Hepatocyte (in vitro differentiated cells): ENCODE results near the gene FGD4.

Experiments used
- EZH2 ChIP-seq: fragments of 200-600 bp; sonication (generic); IDR thresholded peaks from 2 replicates; pipeline ENCODE4 v1.6.1; 2016; ENCODE audit warnings: antibody characterized with exemption, mild to moderate bottlenecking, borderline replicate concordance
- EZH2phosphoT487 ChIP-seq: fragments of 200-600 bp; sonication (generic); IDR thresholded peaks from one replicate; pipeline ENCODE4 v1.6.1; 2018; ENCODE audit warnings: antibody characterized with exemption, mild to moderate bottlenecking, low read depth, moderate library complexity; ENCODE audit not compliant: unreplicated experiment, severe bottlenecking
- TF ChIP-seq, protein P1 (sequence below): fragments of 200-600 bp; sonication (generic); IDR thresholded peaks from 2 replicates; pipeline ENCODE4 v1.5.1; 2016; ENCODE audit warnings: antibody characterized with exemption, mild to moderate bottlenecking; ENCODE audit not compliant: poor library complexity

DNA sequence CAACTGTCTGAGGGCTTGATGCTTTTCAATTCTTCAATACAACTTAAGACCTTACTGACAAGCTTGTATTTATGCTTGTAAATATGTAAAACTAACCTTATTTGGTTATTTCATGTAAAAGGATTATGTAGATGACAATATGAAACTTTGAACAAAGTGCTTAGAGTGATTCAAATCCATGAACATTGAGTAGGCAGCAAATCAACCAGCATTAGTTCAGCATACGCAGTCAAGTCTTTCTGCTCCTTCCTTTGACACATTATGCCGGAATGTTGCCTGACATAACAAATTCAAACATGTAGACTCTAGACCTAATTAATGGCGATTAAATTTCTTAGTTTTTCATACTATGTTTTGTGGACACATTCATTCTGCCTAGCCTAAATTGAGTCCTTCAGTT is 105.2 kb downstream of the FGD4 start:
- TF ChIP-seq, protein P1, sequence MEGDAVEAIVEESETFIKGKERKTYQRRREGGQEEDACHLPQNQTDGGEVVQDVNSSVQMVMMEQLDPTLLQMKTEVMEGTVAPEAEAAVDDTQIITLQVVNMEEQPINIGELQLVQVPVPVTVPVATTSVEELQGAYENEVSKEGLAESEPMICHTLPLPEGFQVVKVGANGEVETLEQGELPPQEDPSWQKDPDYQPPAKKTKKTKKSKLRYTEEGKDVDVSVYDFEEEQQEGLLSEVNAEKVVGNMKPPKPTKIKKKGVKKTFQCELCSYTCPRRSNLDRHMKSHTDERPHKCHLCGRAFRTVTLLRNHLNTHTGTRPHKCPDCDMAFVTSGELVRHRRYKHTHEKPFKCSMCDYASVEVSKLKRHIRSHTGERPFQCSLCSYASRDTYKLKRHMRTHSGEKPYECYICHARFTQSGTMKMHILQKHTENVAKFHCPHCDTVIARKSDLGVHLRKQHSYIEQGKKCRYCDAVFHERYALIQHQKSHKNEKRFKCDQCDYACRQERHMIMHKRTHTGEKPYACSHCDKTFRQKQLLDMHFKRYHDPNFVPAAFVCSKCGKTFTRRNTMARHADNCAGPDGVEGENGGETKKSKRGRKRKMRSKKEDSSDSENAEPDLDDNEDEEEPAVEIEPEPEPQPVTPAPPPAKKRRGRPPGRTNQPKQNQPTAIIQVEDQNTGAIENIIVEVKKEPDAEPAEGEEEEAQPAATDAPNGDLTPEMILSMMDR, result no peak
- TF ChIP-seq EZH2phosphoT487, result no peak
- TF ChIP-seq EZH2, result no peak
